ENCODE data around the gene PLCD1.

- TF ChIP-seq CTCF (IDR thresholded peaks at IDR 0.05) = no peak
- no peak for TF ChIP-seq EZH2phosphoT487 (IDR thresholded peaks at IDR 0.05)
- no peak for TF ChIP-seq EZH2 (IDR thresholded peaks at IDR 0.05)
Observed at GRCh38 chr3:38059591-38059990, 30.1 kb upstream of the PLCD1 start.

Data from neural progenitor cell (in vitro differentiated cells).